Measurements from ENCODE around the gene MOGAT1. TPM values are rescaled to one million over a fixed set of nuclear protein-coding genes. Genes with fewer than 3 reads are reported as not detected.
A peak's percentile ranks its signal among the peaks of the same experiment; 100 is the strongest.

Gene MOGAT1
- total and polyA plus RNA-seq, 2 of the 13 experiments (the other 11 are each of a cell fraction or from before 2014, with no cell fraction given): 0.98 to 4.3 TPM

DNA sequence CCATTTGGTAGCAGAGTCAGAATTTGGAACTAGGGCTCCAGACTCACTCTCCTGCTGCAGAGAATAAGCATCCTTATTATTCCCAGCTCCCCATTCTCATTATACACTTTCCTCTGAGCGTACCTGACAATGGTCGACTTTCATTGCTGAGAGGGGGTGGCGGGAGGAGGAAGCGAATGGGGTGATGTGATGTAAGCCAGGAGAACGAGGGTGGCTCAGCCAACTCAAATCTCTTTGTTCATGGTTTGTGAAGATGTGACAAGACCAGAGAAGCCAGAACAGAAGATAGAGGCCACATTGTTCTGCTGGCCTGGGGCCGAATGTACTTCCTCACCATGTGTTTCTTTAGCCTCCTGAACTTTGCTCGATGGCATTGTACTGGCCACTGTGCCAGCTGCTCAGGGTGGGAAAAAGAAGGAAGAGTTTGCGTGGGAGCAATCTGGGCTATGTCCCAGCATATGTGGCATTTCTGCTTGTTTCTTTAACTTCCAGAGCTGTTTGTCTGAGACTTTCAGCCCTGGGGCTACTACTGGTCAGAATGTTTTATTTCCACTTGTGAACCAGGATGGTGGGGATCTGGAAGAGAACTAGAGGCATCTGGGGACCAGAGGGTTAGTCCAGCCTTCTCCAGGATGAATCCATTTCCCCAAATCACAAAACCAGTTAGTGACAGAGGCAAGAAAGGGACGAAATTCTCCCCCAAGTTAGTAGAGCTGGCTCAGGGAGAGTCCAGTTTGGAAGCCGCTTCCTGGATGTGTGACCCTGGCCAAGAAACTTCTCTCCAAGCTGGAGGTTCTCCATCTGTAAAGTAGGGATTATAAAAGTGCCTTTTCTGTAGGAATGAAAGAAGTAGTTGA, 62.6 kb downstream of the MOGAT1 start (continued):
- TF ChIP-seq, protein P1, sequence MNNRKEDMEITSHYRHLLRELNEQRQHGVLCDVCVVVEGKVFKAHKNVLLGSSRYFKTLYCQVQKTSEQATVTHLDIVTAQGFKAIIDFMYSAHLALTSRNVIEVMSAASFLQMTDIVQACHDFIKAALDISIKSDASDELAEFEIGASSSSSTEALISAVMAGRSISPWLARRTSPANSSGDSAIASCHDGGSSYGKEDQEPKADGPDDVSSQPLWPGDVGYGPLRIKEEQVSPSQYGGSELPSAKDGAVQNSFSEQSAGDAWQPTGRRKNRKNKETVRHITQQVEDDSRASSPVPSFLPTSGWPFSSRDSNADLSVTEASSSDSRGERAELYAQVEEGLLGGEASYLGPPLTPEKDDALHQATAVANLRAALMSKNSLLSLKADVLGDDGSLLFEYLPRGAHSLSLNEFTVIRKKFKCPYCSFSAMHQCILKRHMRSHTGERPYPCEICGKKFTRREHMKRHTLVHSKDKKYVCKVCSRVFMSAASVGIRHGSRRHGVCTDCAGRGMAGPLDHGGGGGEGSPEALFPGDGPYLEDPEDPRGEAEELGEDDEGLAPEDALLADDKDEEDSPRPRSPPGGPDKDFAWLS (CRISPR knock-in tag; IDR thresholded peaks at IDR 0.05; ENCODE audit: borderline replicate concordance): no peak
- no peak for TF ChIP-seq TP53 (CRISPR knock-in tag; conservative IDR thresholded peaks at IDR 0.05)
- no peak for TF ChIP-seq DNMT3B (CRISPR knock-in tag; conservative IDR thresholded peaks at IDR 0.05)
- peak; percentile 67 for TF ChIP-seq ELF1 (CRISPR knock-in tag; IDR thresholded peaks at IDR 0.05)
- TF ChIP-seq ZNF501 (CRISPR knock-in tag; IDR thresholded peaks at IDR 0.05): peak; percentile 81; the same call in 1 of the 2 replicates
- TF ChIP-seq ZBTB33 (CRISPR knock-in tag; IDR thresholded peaks at IDR 0.05): peak; percentile 66; the same call in 1 of the 2 replicates
- peak; percentile 81; the same call in 1 of the 2 replicates for TF ChIP-seq KAT7 (CRISPR knock-in tag; IDR thresholded peaks at IDR 0.05; ENCODE audit: borderline replicate concordance)
- no peak for TF ChIP-seq JUN (CRISPR knock-in tag; IDR thresholded peaks at IDR 0.05)
- TF ChIP-seq, protein P2, sequence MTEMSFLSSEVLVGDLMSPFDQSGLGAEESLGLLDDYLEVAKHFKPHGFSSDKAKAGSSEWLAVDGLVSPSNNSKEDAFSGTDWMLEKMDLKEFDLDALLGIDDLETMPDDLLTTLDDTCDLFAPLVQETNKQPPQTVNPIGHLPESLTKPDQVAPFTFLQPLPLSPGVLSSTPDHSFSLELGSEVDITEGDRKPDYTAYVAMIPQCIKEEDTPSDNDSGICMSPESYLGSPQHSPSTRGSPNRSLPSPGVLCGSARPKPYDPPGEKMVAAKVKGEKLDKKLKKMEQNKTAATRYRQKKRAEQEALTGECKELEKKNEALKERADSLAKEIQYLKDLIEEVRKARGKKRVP (CRISPR knock-in tag; IDR thresholded peaks at IDR 0.05): peak in 1 of 2 experiments; percentile 71; a peak in 2 of 4 replicates
- TF ChIP-seq, protein P3, sequence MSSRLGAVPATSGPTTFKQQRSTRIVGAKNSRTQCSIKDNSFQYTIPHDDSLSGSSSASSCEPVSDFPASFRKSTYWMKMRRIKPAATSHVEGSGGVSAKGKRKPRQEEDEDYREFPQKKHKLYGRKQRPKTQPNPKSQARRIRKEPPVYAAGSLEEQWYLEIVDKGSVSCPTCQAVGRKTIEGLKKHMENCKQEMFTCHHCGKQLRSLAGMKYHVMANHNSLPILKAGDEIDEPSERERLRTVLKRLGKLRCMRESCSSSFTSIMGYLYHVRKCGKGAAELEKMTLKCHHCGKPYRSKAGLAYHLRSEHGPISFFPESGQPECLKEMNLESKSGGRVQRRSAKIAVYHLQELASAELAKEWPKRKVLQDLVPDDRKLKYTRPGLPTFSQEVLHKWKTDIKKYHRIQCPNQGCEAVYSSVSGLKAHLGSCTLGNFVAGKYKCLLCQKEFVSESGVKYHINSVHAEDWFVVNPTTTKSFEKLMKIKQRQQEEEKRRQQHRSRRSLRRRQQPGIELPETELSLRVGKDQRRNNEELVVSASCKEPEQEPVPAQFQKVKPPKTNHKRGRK (CRISPR knock-in tag; IDR thresholded peaks at IDR 0.05): no peak
- TF ChIP-seq ZNF720 (CRISPR knock-in tag; IDR thresholded peaks at IDR 0.05): 0 out of 2 replicates have a peak, but pooled peaks have one; percentile 66
- no peak for TF ChIP-seq KLF13 (CRISPR knock-in tag; IDR thresholded peaks at IDR 0.05)
- TF ChIP-seq TBP (CRISPR knock-in tag; IDR thresholded peaks at IDR 0.05): no peak
- TF ChIP-seq, protein P4, sequence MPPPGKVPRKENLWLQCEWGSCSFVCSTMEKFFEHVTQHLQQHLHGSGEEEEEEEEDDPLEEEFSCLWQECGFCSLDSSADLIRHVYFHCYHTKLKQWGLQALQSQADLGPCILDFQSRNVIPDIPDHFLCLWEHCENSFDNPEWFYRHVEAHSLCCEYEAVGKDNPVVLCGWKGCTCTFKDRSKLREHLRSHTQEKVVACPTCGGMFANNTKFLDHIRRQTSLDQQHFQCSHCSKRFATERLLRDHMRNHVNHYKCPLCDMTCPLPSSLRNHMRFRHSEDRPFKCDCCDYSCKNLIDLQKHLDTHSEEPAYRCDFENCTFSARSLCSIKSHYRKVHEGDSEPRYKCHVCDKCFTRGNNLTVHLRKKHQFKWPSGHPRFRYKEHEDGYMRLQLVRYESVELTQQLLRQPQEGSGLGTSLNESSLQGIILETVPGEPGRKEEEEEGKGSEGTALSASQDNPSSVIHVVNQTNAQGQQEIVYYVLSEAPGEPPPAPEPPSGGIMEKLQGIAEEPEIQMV (CRISPR knock-in tag; IDR thresholded peaks at IDR 0.05; ENCODE audit: low read depth): no peak
- TF ChIP-seq ZSCAN29 (CRISPR knock-in tag; conservative IDR thresholded peaks at IDR 0.05): peak; percentile 50; the same call in 1 of the 2 replicates
- peak; percentile 90 for TF ChIP-seq HIC2 (CRISPR knock-in tag; IDR thresholded peaks at IDR 0.05; ENCODE audit: low read depth)
- 0 out of 2 replicates have a peak, but pooled peaks have one; percentile 43 for TF ChIP-seq MED13 (CRISPR knock-in tag; IDR thresholded peaks at IDR 0.05)
- no peak for TF ChIP-seq CBX1 (IDR thresholded peaks at IDR 0.05; ENCODE audit: low read depth)

Measured in HepG2 (cell line).